Mammary epithelial cell (primary cell): ENCODE results near the gene TBC1D14.

Experiments used
- EZH2 ChIP-seq: IDR thresholded peaks from 2 replicates; pipeline ENCODE4 v1.6.1; 2012; ENCODE audit warnings: low read length, inconsistent platforms, borderline replicate concordance
- TF ChIP-seq, protein P1 (sequence below), 2 donors: IDR thresholded peaks in 1 of 2; conservative IDR thresholded peaks in 1 of 2; 2 replicates each; pipeline ENCODE4 v1.5.1; 2011 to 2012; ENCODE audit warnings: inconsistent platforms in 2 of 2, low read length in 2 of 2, mild to moderate bottlenecking in 2 of 2, control low read depth in 1 of 2, low read depth in 1 of 2; ENCODE audit not compliant: insufficient read depth in 1 of 2; ENCODE audit errors: extremely low read depth in 1 of 2

- TF ChIP-seq, protein P1, sequence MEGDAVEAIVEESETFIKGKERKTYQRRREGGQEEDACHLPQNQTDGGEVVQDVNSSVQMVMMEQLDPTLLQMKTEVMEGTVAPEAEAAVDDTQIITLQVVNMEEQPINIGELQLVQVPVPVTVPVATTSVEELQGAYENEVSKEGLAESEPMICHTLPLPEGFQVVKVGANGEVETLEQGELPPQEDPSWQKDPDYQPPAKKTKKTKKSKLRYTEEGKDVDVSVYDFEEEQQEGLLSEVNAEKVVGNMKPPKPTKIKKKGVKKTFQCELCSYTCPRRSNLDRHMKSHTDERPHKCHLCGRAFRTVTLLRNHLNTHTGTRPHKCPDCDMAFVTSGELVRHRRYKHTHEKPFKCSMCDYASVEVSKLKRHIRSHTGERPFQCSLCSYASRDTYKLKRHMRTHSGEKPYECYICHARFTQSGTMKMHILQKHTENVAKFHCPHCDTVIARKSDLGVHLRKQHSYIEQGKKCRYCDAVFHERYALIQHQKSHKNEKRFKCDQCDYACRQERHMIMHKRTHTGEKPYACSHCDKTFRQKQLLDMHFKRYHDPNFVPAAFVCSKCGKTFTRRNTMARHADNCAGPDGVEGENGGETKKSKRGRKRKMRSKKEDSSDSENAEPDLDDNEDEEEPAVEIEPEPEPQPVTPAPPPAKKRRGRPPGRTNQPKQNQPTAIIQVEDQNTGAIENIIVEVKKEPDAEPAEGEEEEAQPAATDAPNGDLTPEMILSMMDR (conservative IDR thresholded peaks at IDR 0.05 in 1 of 2, IDR thresholded peaks at IDR 0.05 in 1 of 2; ENCODE audit: extremely low read depth in 1 of 2, insufficient read depth in 1 of 2, low read depth in 1 of 2, low read length in 2 of 2) = no peak
- TF ChIP-seq EZH2 = no peak
These were observed 20.4 kb upstream of the TBC1D14 start for GRCh38 chr4:6889101-6889735.
